Effector memory CD4-positive, alpha-beta T cell (primary cell): ENCODE data around the gene TNFRSF11A.

ENCODE experiments used
- DNase-seq, 3 donors: peaks; one replicate each; pipeline ENCODE4 v3.0.0-alpha.2; 2020
- H3K27ac ChIP-seq: 2 replicates; pipeline ENCODE4 v1.7.0; 2013; ENCODE audit warnings: mild to moderate bottlenecking, low read length, moderate library complexity; ENCODE audit not compliant: insufficient read depth, poor library complexity, severe bottlenecking
- H3K27me3 ChIP-seq: replicated peaks from 2 replicates; pipeline ENCODE4 v1.7.0; 2013; ENCODE audit warnings: mild to moderate bottlenecking, low read length; ENCODE audit not compliant: insufficient read depth, control insufficient read depth, poor library complexity, severe bottlenecking
- H3K36me3 ChIP-seq: 2 replicates; pipeline ENCODE4 v1.7.0; 2013; ENCODE audit warnings: mild to moderate bottlenecking, low read length, moderate library complexity; ENCODE audit not compliant: control insufficient read depth, insufficient read depth
- H3K4me1 ChIP-seq: 2 replicates; pipeline ENCODE4 v1.7.0; 2013; ENCODE audit warnings: low read length, mild to moderate bottlenecking; ENCODE audit not compliant: control insufficient read depth, insufficient read depth, poor library complexity, severe bottlenecking
- H3K4me3 ChIP-seq: 2 replicates; pipeline ENCODE4 v1.7.0; 2013; ENCODE audit warnings: low read length, low read depth, mild to moderate bottlenecking; ENCODE audit not compliant: insufficient read depth, poor library complexity, severe bottlenecking
- H3K9me3 ChIP-seq: 2 replicates; pipeline ENCODE4 v1.7.0; 2013; ENCODE audit warnings: mild to moderate bottlenecking, low read length, moderate library complexity; ENCODE audit not compliant: control insufficient read depth

Gene TNFRSF11A

GRCh38 chr18:62438402-62438801 lies 113.3 kb downstream of the TNFRSF11A start:
- DNase-seq, result no peak
- no peaks in the 10 kb centered on the region for H3K4me1 ChIP-seq
- no peaks in the 10 kb centered on the region for H3K9me3 ChIP-seq
- no peak overlapping the region for H3K4me3 ChIP-seq
- H3K36me3 ChIP-seq, result no peaks in the 10 kb centered on the region
- no peak overlapping the region for H3K27ac ChIP-seq
- H3K27me3 ChIP-seq, result no peaks in the 10 kb centered on the region

- H3K27me3 ChIP-seq, result no peaks in the 10 kb centered on the region
Observed at GRCh38 chr18:62438866-62439265, 113.8 kb downstream of the TNFRSF11A start.

More at GRCh38 chr18:62438866-62439265, 113.8 kb downstream of the TNFRSF11A start:
- no peaks in the 10 kb centered on the region for H3K4me1 ChIP-seq
- H3K36me3 ChIP-seq, result no peaks in the 10 kb centered on the region
- no peak for DNase-seq
- H3K4me3 ChIP-seq, result no peak overlapping the region
- no peaks in the 10 kb centered on the region for H3K9me3 ChIP-seq
- no peak overlapping the region for H3K27ac ChIP-seq
